Heart left ventricle (tissue), 16 donors: ENCODE data around the gene ASXL2. TPM values are rescaled to one million over a fixed set of nuclear protein-coding genes. Genes with fewer than 3 reads are reported as not detected.
A peak's percentile ranks its signal among the peaks of the same experiment; 100 is the strongest.

Experiments
- ATAC-seq, 4 donors: fragments of 200-7000 bp; cut with Tn5 transposase; one replicate each; pipeline ENCODE4 v1.9.1; 2020 to 2022; ENCODE audit warnings: moderate library complexity in 4 of 4, mild to moderate bottlenecking in 3 of 4, moderate number of reproducible peaks in 1 of 4
- DNase-seq, 5 donors: peaks; one replicate each; pipeline ENCODE4 v3.0.0-alpha.2; 2020
- H3K27ac ChIP-seq, 12 donors: fragments of 200-600 bp; sonication (generic) in 4 of 12; one replicate each; pipeline versions ENCODE4 v1.5.0 to v1.8.0; 2016 to 2022; ENCODE audit warnings: mild to moderate bottlenecking in 2 of 12
- H3K27me3 ChIP-seq, 9 donors: fragments of 200-600 bp; sonication (generic) in 2 of 9; one replicate each; pipeline versions ENCODE4 v1.5.1 to v1.8.0; 2016 to 2022; ENCODE audit warnings: mild to moderate bottlenecking in 3 of 9
- H3K36me3 ChIP-seq, 9 donors: fragments of 200-600 bp; sonication (generic) in 2 of 9; one replicate each; pipeline versions ENCODE4 v1.5.0 to v1.8.0; 2018 to 2022; ENCODE audit warnings: mild to moderate bottlenecking in 2 of 9
- H3K4me1 ChIP-seq, 12 donors: fragments of 200-600 bp; sonication (generic) in 4 of 12; one replicate each; pipeline versions ENCODE4 v1.5.0 to v1.8.0; 2016 to 2022; ENCODE audit warnings: mild to moderate bottlenecking in 3 of 12
- H3K4me3 ChIP-seq, 12 donors: fragments of 200-600 bp; sonication (generic) in 4 of 12; one replicate each; pipeline versions ENCODE4 v1.5.0 to v1.8.0; 2017 to 2022; ENCODE audit warnings: mild to moderate bottlenecking in 9 of 12, moderate library complexity in 4 of 12
- H3K9me3 ChIP-seq, 12 donors: fragments of 200-600 bp; sonication (generic) in 4 of 12; one replicate each; pipeline versions ENCODE4 v1.5.0 to v1.8.0; 2016 to 2022; ENCODE audit warnings: mild to moderate bottlenecking in 1 of 12
- POLR2A ChIP-seq, 2 donors: fragments of 450-650 bp; IDR thresholded peaks; one replicate each; pipeline ENCODE4 v1.6.1; 2017; ENCODE audit warnings: antibody characterized with exemption in 2 of 2, mild to moderate bottlenecking in 2 of 2, moderate library complexity in 2 of 2
- WGBS, 4 donors: extraction: QIAGEN DNeasy Blood & Tissue Kit in 2 of 4; methylation state at CpG; one replicate each; pipeline versions ENCODE4 v1.1.5 to v1.1.7; 2013 to 2018; 5-methylcytosine and 5-hydroxymethylcytosine counted together
- intact Hi-C, 10 donors: fragments of 100-400 bp; cut with DNase I; formaldehyde crosslinking; loops; one replicate each; pipeline versions ENCODE4 v1.11.1 to v1.14.2; 2022
- polyA plus RNA-seq, 2 donors: library from polyadenylated mRNA; stranded (reverse); fragments of 200-250 nt; gene quantifications; one replicate each; pipeline ENCODE4 v1.2.3, GENCODE V29; 2013
- total RNA-seq, 9 donors: library from RNA; depleted of rRNA in 2 of 9; stranded (reverse); fragments of >200 nt in 2 of 9; fragmentation: NEBNext Ultra II Directional in 3 of 9; extraction: Animal tissue kit (Norgen Biotek cat#: 25700) in 3 of 9; gene quantifications; one replicate each; pipeline versions ENCODE4 v1.1.0 to v1.2.4, GENCODE V29; 2016 to 2023
- TF ChIP-seq, protein P1 (sequence below), 12 donors: fragments of 200-600 bp; sonication (generic) in 4 of 12; IDR thresholded peaks; one replicate each; pipeline versions ENCODE4 v1.5.0 to v1.8.0; 2018 to 2022; ENCODE audit warnings: antibody characterized with exemption in 12 of 12, mild to moderate bottlenecking in 5 of 12
- donor health status: ischemic (EF 13 %, LVEDD 7.1; RV severe dilation, severe dysfunction).
- donor health status: healthy with polysubstance abuse.
- donor health status: DM: no; HTN: yes; CAD: no.
- donor health status: DM: no; HTN: no; CAD: no.
- donor health status: ischemic (EF 25% LVEDD 6.9; RV normal size, moderate dysfunction).
- donor health status: ischemic (EF 25% LVEDD 5.7; RV mildly dilated, moderate dysfunction).
- donor health status: healthy.
- donor health status: DM: yes; HTN: yes; CAD: no.
- donor health status: ischemic (EF 35%, LVEDD 5.7; RV mildly dilated, moderate dysfunction).
- donor health status: nonischemic (EF 11% LVEDD 7.7; RV severe dilation, severe dysfunction).
- donor health status: DM: yes; HTN: yes; CAD: no.
- donor health status: PGD.
- donor health status: ischemic (EF 29% LVEDD 5.4; RV normal size, mild dysfunction).
- donor health status: nonischemic (EF 23%, LVEDD 6.1; RV moderate dilation, normal function).

ASXL2 gene
- total and polyA plus RNA-seq, 11 donors: 1.9 to 35.3 (median 23.0) TPM

- WGBS, 4 donors: 47 to 51% (median 48%) methylated on average over 6 of the region's 6 CpGs
- no peaks in the 10 kb centered on the region for H3K36me3 ChIP-seq
- no peak for ATAC-seq
Measured at GRCh38 chr2:25700221-25700660, 178.0 kb downstream of the ASXL2 start.

DNA sequence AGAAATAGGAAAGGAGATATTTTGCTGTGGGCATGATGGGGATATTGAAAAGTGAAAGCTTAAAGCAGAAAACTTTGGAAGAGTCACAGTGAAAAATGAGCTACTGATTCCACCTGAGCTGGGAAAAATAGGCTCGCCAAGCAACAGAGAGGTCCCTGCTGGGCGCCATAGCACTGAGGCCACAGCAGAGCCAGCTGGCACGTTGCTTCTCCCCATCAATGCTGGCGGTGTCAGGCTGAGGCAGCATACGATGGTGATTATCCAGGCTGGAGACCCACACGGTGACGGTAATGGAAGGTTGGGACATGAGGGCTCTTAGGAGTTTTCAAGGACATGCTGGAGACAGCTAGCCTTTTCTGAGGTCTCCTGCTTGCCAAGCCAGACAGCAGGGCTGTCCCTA is 179.1 kb downstream of the ASXL2 start:
- intact Hi-C loops: loop anchor here in 2 of 10 donors (10.0 kb wide), 2 partner anchors 84 to 94 kb away; no protein-coding TSS in a partner anchor
- no peak for TF ChIP-seq POLR2A (IDR thresholded peaks at IDR 0.05)
- TF ChIP-seq, protein P1, sequence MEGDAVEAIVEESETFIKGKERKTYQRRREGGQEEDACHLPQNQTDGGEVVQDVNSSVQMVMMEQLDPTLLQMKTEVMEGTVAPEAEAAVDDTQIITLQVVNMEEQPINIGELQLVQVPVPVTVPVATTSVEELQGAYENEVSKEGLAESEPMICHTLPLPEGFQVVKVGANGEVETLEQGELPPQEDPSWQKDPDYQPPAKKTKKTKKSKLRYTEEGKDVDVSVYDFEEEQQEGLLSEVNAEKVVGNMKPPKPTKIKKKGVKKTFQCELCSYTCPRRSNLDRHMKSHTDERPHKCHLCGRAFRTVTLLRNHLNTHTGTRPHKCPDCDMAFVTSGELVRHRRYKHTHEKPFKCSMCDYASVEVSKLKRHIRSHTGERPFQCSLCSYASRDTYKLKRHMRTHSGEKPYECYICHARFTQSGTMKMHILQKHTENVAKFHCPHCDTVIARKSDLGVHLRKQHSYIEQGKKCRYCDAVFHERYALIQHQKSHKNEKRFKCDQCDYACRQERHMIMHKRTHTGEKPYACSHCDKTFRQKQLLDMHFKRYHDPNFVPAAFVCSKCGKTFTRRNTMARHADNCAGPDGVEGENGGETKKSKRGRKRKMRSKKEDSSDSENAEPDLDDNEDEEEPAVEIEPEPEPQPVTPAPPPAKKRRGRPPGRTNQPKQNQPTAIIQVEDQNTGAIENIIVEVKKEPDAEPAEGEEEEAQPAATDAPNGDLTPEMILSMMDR (IDR thresholded peaks at IDR 0.05): no peak
- DNase-seq (no peak), ATAC-seq (no peak)
- Histone ChIP-seq H3K9me3 (no peaks in the 10 kb centered on the region), H3K4me3 (no peak overlapping the region), H3K4me1 (no peaks in the 10 kb centered on the region), H3K27me3 (no peaks in the 10 kb centered on the region), H3K36me3 (no peaks in the 10 kb centered on the region), H3K27ac (no peak overlapping the region)
- WGBS, 4 donors: 86 to 92% (median 89%) methylated on average over 7 of the region's 7 CpGs

More at GRCh38 chr2:25700221-25700660, 178.0 kb downstream of the ASXL2 start:
- H3K27ac ChIP-seq: no peak overlapping the region
- intact Hi-C loops: loop anchor here in 1 of 10 donors (5.0 kb wide), 1 partner anchor 93 kb away; no protein-coding TSS in a partner anchor
- DNase-seq: no peak
- no peaks in the 10 kb centered on the region for H3K9me3 ChIP-seq
- H3K27me3 ChIP-seq: no peaks in the 10 kb centered on the region
- no peaks in the 10 kb centered on the region for H3K4me1 ChIP-seq
- TF ChIP-seq, protein P1 (IDR thresholded peaks at IDR 0.05): peak; percentile 50 to 74 (median 63)
- no peak for TF ChIP-seq POLR2A (IDR thresholded peaks at IDR 0.05)
- H3K4me3 ChIP-seq: no peak overlapping the region

DNA sequence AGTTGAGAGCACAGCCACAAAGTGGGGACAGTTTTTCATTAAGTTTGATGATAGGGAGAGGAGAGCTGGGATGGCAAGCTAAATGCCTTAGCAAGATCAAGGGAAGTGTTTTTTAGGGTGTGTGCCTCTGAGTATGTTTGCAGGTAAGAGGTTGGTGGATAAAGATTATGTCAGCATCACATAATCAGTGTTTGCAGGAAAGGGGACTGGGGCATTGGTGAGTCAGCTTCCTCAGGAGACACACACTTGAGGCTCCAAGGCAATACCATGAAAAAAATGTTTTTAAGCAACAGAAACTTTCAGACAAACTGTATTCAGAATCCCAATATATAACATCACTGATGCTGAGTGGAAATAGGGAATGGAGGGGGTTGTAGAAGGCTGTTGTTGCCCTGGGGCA is 179.5 kb downstream of the ASXL2 start:
- no peak for ATAC-seq
- Histone ChIP-seq H3K27me3 (no peaks in the 10 kb centered on the region), H3K4me3 (no peak overlapping the region), H3K4me1 (no peaks in the 10 kb centered on the region), H3K9me3 (no peaks in the 10 kb centered on the region), H3K27ac (no peak overlapping the region), H3K36me3 (no peaks in the 10 kb centered on the region)
- no peak for DNase-seq
- intact Hi-C loops: loop anchor here in 2 of 10 donors (10.0 kb wide), 2 partner anchors 84 to 94 kb away; no protein-coding TSS in a partner anchor
- TF ChIP-seq, protein P1 (IDR thresholded peaks at IDR 0.05): no peak
- TF ChIP-seq POLR2A (IDR thresholded peaks at IDR 0.05): no peak

DNA sequence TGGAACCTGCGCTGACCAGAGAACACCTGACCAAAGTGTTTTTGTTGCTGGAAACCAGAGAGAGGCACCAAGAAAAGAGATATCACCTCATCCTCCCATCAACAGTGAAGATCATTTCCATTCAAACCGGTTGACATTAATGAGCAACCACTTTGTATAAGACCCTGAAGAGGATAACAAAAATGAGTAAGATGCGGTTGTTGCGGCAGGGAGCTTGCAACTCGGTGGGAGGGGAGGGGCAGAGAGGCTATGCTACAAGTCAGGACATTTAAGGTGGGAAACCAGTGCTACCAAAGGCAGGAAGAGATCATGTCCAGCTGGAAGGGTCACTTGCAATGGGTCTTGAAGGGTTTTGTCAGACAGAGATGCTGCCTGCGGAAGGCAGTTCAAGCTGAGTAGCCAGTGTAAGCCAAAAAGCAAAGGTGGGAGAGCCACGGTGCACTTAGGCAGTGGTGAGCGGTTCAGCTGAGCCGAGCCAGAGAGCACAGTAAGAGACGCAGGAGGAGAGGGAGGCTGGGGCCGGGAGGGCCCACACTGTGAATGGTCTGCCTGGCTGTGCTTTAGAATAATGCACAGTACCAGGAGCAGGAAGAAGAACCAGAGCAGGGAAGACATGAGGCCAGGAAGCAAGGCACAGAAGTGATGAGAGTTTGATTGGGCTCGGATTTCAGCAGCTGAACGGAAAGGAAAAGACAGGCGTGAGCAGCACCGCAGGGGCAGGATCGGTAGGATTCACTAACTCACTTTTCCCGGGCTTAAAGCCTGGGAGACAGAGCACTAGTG is 180.5 kb downstream of the ASXL2 start:
- Histone ChIP-seq H3K27me3 (no peaks in the 10 kb centered on the region), H3K4me3 (no peak overlapping the region), H3K27ac (no peak overlapping the region), H3K9me3 (no peaks in the 10 kb centered on the region), H3K36me3 (no peaks in the 10 kb centered on the region), H3K4me1 (peaks cover 0 to under 1% (median 0%) of the 10 kb centered on the region in 12 donors)
- 49 to 56% (median 53%) methylated on average over 17 of the region's 17 CpGs for whole genome bisulfite sequencing, 4 donors
- ATAC-seq (no peak), DNase-seq (no peak)
- intact Hi-C loops: loop anchor here in 2 of 10 donors (10.0 kb wide), 2 partner anchors 83 to 93 kb away; no protein-coding TSS in a partner anchor
- no peak for TF ChIP-seq POLR2A (IDR thresholded peaks at IDR 0.05)
- TF ChIP-seq, protein P1 (IDR thresholded peaks at IDR 0.05): no peak
